Lung (tissue), 12 donors: ENCODE data around the gene GPR45. TPM values are rescaled to one million over a fixed set of nuclear protein-coding genes. Genes with fewer than 3 reads are reported as not detected.

Source experiments
- ATAC-seq: fragments of 200-7000 bp; cut with Tn5 transposase; one replicate; pipeline ENCODE4 v1.9.1; 2020; ENCODE audit warnings: moderate number of reproducible peaks; ENCODE audit not compliant: insufficient read depth, low FRiP score
- DNase-seq, 3 donors: peaks; one replicate each; pipeline ENCODE4 v3.0.0-alpha.2; 2013 to 2017
- H3K27ac ChIP-seq, 2 donors: one replicate each; pipeline ENCODE4 v1.5.1; 2013; ENCODE audit warnings: mild to moderate bottlenecking in 2 of 2, moderate library complexity in 2 of 2, control low read depth in 1 of 2, inconsistent platforms in 1 of 2, low read depth in 1 of 2, low read length in 1 of 2
- H3K27me3 ChIP-seq, 3 donors: one replicate each; pipeline ENCODE4 v1.5.1; 2013; ENCODE audit warnings: low read length in 2 of 3; ENCODE audit not compliant: control insufficient read depth in 3 of 3, insufficient read depth in 3 of 3
- H3K36me3 ChIP-seq, 4 donors: one replicate each; pipeline ENCODE4 v1.5.1; 2013; ENCODE audit warnings: low read length in 4 of 4, mild to moderate bottlenecking in 1 of 4, moderate library complexity in 1 of 4; ENCODE audit not compliant: control insufficient read depth in 4 of 4, insufficient read depth in 4 of 4
- H3K4me1 ChIP-seq, 5 donors: one replicate each; pipeline ENCODE4 v1.5.1; 2013; ENCODE audit warnings: low read length in 5 of 5, mild to moderate bottlenecking in 2 of 5, moderate library complexity in 1 of 5; ENCODE audit not compliant: control insufficient read depth in 5 of 5, insufficient read depth in 5 of 5
- H3K4me3 ChIP-seq: one replicate; pipeline ENCODE4 v1.5.1; 2013; ENCODE audit warnings: mild to moderate bottlenecking, control low read depth, moderate library complexity
- H3K9ac ChIP-seq, 2 donors: one replicate each; pipeline ENCODE4 v1.5.1; 2013; ENCODE audit warnings: low read length in 2 of 2, control low read depth in 1 of 2; ENCODE audit not compliant: insufficient read depth in 1 of 2
- H3K9me3 ChIP-seq, 4 donors: one replicate each; pipeline ENCODE4 v1.5.1; 2013; ENCODE audit warnings: low read length in 3 of 4, mild to moderate bottlenecking in 1 of 4, moderate library complexity in 1 of 4; ENCODE audit not compliant: control insufficient read depth in 4 of 4, insufficient read depth in 3 of 4
- CTCF ChIP-seq: IDR thresholded peaks from 2 replicates; pipeline ENCODE4 v1.5.1; 2012; ENCODE audit warnings: mild to moderate bottlenecking; ENCODE audit errors: control extremely low read depth, extremely low read depth
- WGBS, 2 donors: extraction: QIAGEN DNeasy Blood & Tissue Kit; methylation state at CpG; one replicate each; pipeline ENCODE4 v1.1.7; 2013; 5-methylcytosine and 5-hydroxymethylcytosine counted together
- polyA plus RNA-seq, 2 donors: library from polyadenylated mRNA; stranded (reverse); fragments of 200-250 nt; gene quantifications; one replicate each; pipeline ENCODE4 v1.2.1, GENCODE V29; 2013
- total RNA-seq, 2 donors: library from RNA; depleted of rRNA in 1 of 2; stranded (reverse); fragments of >200 nt in 1 of 2; gene quantifications; one replicate each; pipeline ENCODE4 v1.2.1, GENCODE V29; 2014 to 2021
- donor health status: control.
- donor health status: control.
- donor health status: Bipolar disorder and iron deficiency.
- donor health status: healthy.
- donor health status: DM: yes; HTN: yes; CAD: no.

Gene GPR45
- total and polyA plus RNA-seq, 4 donors = not detected

GRCh38 chr2:105243961-105244360, 2.4 kb downstream of the GPR45 start:
- Histone ChIP-seq H3K36me3 (no peaks in the 10 kb centered on the region), H3K27me3 (peaks cover 0 to 9% (median 3%) of the 10 kb centered on the region in 3 donors), H3K4me3 (no peak overlapping the region), H3K27ac (no peak overlapping the region), H3K9ac (no peak overlapping the region), H3K4me1 (no peaks in the 10 kb centered on the region), H3K9me3 (no peaks in the 10 kb centered on the region)
- ATAC-seq (no peak), DNase-seq (peak in 1 of 3 donors; percentile 9)
- WGBS, 2 donors = 66 to 85% methylated on average over 5 of the region's 5 CpGs
- no peak for TF ChIP-seq CTCF

- no peak overlapping the region for H3K27ac ChIP-seq
- H3K9ac ChIP-seq = no peak overlapping the region
- DNase-seq (no peak), ATAC-seq (no peak)
- WGBS, 2 donors = 47 to 70% methylated on average over 3 of the region's 3 CpGs
- H3K36me3 ChIP-seq = no peaks in the 10 kb centered on the region
- no peaks in the 10 kb centered on the region for H3K4me1 ChIP-seq
- H3K9me3 ChIP-seq = no peaks in the 10 kb centered on the region
- peaks cover 0 to 7% (median 3%) of the 10 kb centered on the region in 3 donors for H3K27me3 ChIP-seq
- TF ChIP-seq CTCF = no peak
- no peak overlapping the region for H3K4me3 ChIP-seq
Measured at GRCh38 chr2:105244451-105244850, 2.9 kb downstream of the GPR45 start.

- TF ChIP-seq CTCF = no peak
- Histone ChIP-seq H3K9me3 (no peaks in the 10 kb centered on the region), H3K4me3 (no peak overlapping the region), H3K4me1 (no peaks in the 10 kb centered on the region), H3K9ac (no peak overlapping the region), H3K27me3 (peaks cover 0 to 2% (median 2%) of the 10 kb centered on the region in 3 donors), H3K27ac (no peak overlapping the region), H3K36me3 (no peaks in the 10 kb centered on the region)
- no peak for DNase-seq
- ATAC-seq = no peak
- WGBS, 2 donors = 77 to 87% methylated on average over 4 of the region's 4 CpGs
Measured at GRCh38 chr2:105248316-105249070, 7.0 kb downstream of the GPR45 start.
